Keratinocyte (primary cell): Measurements from ENCODE around the gene HDGFL2. TPM values are rescaled to one million over a fixed set of nuclear protein-coding genes. Genes with fewer than 3 reads are reported as not detected.

ENCODE experiments used
- DNase-seq: peaks from one replicate; pipeline ENCODE4 v3.0.0-alpha.2; 2011; ENCODE audit warnings: low read depth, missing footprints, low spot score
- FAIRE-seq: peaks from 2 replicates; lab custom pipeline; 2011; peaks lifted over from hg19 to GRCh38; lab: Jason Lieb, UNC
- H2AFZ ChIP-seq: 2 replicates; pipeline ENCODE4 v1.6.0; 2012; ENCODE audit warnings: low read length, control low read depth, inconsistent platforms; ENCODE audit not compliant: control insufficient read depth
- H3K27ac ChIP-seq: 2 replicates; pipeline ENCODE4 v1.5.1; 2011; ENCODE audit warnings: low read length; ENCODE audit not compliant: control insufficient read depth, insufficient read depth
- H3K27me3 ChIP-seq: 3 replicates; pipeline ENCODE4 v1.6.0; 2011; ENCODE audit warnings: low read length; ENCODE audit not compliant: control insufficient read depth, insufficient read depth; ENCODE audit errors: extremely low read depth
- H3K36me3 ChIP-seq, 2 experiments: 2 replicates in 1 of 2; 3 replicates in 1 of 2; pipeline ENCODE4 v1.5.1; 2011; ENCODE audit warnings: low read length in 2 of 2, mild to moderate bottlenecking in 1 of 2; ENCODE audit not compliant: control insufficient read depth in 2 of 2, insufficient read depth in 2 of 2; ENCODE audit errors: extremely low read depth in 1 of 2
- H3K4me1 ChIP-seq: 3 replicates; pipeline ENCODE4 v1.5.1; 2011; ENCODE audit warnings: low read length; ENCODE audit not compliant: control insufficient read depth, insufficient read depth; ENCODE audit errors: extremely low read depth
- H3K4me2 ChIP-seq: 3 replicates; pipeline ENCODE4 v1.6.0; 2011; ENCODE audit warnings: low read depth, low read length; ENCODE audit not compliant: control insufficient read depth, insufficient read depth; ENCODE audit errors: extremely low read depth
- H3K4me3 ChIP-seq, 3 experiments: fragments of 200-600 bp in 1 of 3; sonication (generic) in 1 of 3; 2 replicates in 2 of 3; 3 replicates in 1 of 3; pipeline ENCODE4 v1.5.1; 2011 to 2016; ENCODE audit warnings: low read length in 3 of 3, mild to moderate bottlenecking in 3 of 3, control low read depth in 2 of 3, inconsistent platforms in 1 of 3, low read depth in 1 of 3, mixed read lengths in 1 of 3, mixed run types in 1 of 3, moderate library complexity in 1 of 3; ENCODE audit not compliant: control insufficient read depth in 2 of 3, insufficient read depth in 2 of 3; ENCODE audit errors: extremely low read depth in 1 of 3
- H3K79me2 ChIP-seq: 2 replicates; pipeline ENCODE4 v1.6.0; 2012; ENCODE audit warnings: low read length; ENCODE audit not compliant: control insufficient read depth, insufficient read depth
- H3K9ac ChIP-seq: 3 replicates; pipeline ENCODE4 v1.6.0; 2011; ENCODE audit warnings: low read length; ENCODE audit not compliant: control insufficient read depth, insufficient read depth; ENCODE audit errors: extremely low read depth
- H3K9me1 ChIP-seq: 3 replicates; pipeline ENCODE4 v1.6.0; 2011; ENCODE audit warnings: low read length; ENCODE audit not compliant: control insufficient read depth, insufficient read depth; ENCODE audit errors: extremely low read depth
- H3K9me3 ChIP-seq: 2 replicates; pipeline ENCODE4 v1.5.1; 2012; ENCODE audit warnings: low read depth, low read length; ENCODE audit not compliant: control insufficient read depth
- H4K20me1 ChIP-seq: 3 replicates; pipeline ENCODE4 v1.6.0; 2011; ENCODE audit warnings: low read length; ENCODE audit not compliant: control insufficient read depth, insufficient read depth; ENCODE audit errors: extremely low read depth
- CTCF ChIP-seq, 3 experiments: IDR thresholded peaks in 1 of 3; conservative IDR thresholded peaks in 1 of 3; optimal IDR thresholded peaks in 1 of 3; 2 replicates in 2 of 3; 3 replicates in 1 of 3; pipeline versions ENCODE3 to v1.5.1; 2011; ENCODE audit warnings: low read length in 3 of 3, mild to moderate bottlenecking in 3 of 3, moderate library complexity in 2 of 3, control low read depth in 1 of 3, inconsistent platforms in 1 of 3; ENCODE audit not compliant: insufficient read depth in 2 of 3; ENCODE audit errors: extremely low read depth in 1 of 3
- EZH2 ChIP-seq: IDR thresholded peaks from one replicate; pipeline ENCODE4 v1.6.1; 2012; ENCODE audit warnings: inconsistent platforms, mild to moderate bottlenecking, low read length, moderate library complexity
- dilution Hi-C: fragments of 300-500 bp; cut with MboI; formaldehyde crosslinking; loops from one replicate; pipeline ENCODE4 v1.7.0; 2020; ENCODE audit warnings: low sequenced_read_pairs; ENCODE audit not compliant: extremely low pct_ligation_motif_present
- polyA plus RNA-seq, 5 experiments: library from polyadenylated mRNA; depleted of rRNA in 3 of 5; stranded (reverse) in 3 of 5; stranded (forward) in 1 of 5; unstranded in 1 of 5; fragments of >200 nt; gene quantifications; 1 replicate in 1 of 5; 2 replicates in 3 of 5; 3 replicates in 1 of 5; pipeline versions ENCODE4 v1.2.1 to v1.2.3, GENCODE V29; 2011 to 2012; ENCODE audit warnings: missing spikeins in 2 of 5, low read depth in 1 of 5, low replicate concordance in 1 of 5

Gene HDGFL2
- polyA plus RNA-seq, 1 donor (not counting 4 experiments of a cell fraction or from before 2014, with no cell fraction given), result 19.5 TPM

- H3K4me1 ChIP-seq, result peaks cover 8% of the 10 kb centered on the region
- H3K27me3 ChIP-seq, result no peaks in the 10 kb centered on the region
- FAIRE-seq (no peak), DNase-seq (no peak)
- H2AFZ ChIP-seq, result no peak overlapping the region
- peaks cover 2% of the 10 kb centered on the region for H3K9me1 ChIP-seq
- dilution Hi-C loops, result no loop called here
- H3K36me3 ChIP-seq, result peaks cover 13 to 15% of the 10 kb centered on the region in 2 experiments
- no peak overlapping the region for H3K9ac ChIP-seq
- no peaks in the 10 kb centered on the region for H4K20me1 ChIP-seq
- no peaks in the 10 kb centered on the region for H3K79me2 ChIP-seq
- H3K4me3 ChIP-seq, result no peak overlapping the region
- no peak for TF ChIP-seq EZH2
- TF ChIP-seq CTCF (optimal IDR thresholded peaks at IDR 0.05 in 1 of 3, IDR thresholded peaks at IDR 0.05 in 1 of 3, conservative IDR thresholded peaks at IDR 0.05 in 1 of 3; ENCODE audit: extremely low read depth in 1 of 3, insufficient read depth in 2 of 3, low read length in 3 of 3), result no peak
- H3K4me2 ChIP-seq, result no peak overlapping the region
- no peaks in the 10 kb centered on the region for H3K9me3 ChIP-seq
- H3K27ac ChIP-seq, result no peak overlapping the region
These were observed 32.9 kb downstream of the HDGFL2 start for GRCh38 chr19:4504891-4505569.

GRCh38 chr19:4505570-4506448, 33.7 kb downstream of the HDGFL2 start:
- TF ChIP-seq EZH2, result no peak
- no peak for TF ChIP-seq CTCF (optimal IDR thresholded peaks at IDR 0.05 in 1 of 3, IDR thresholded peaks at IDR 0.05 in 1 of 3, conservative IDR thresholded peaks at IDR 0.05 in 1 of 3; ENCODE audit: extremely low read depth in 1 of 3, insufficient read depth in 2 of 3, low read length in 3 of 3)
- FAIRE-seq (no peak), DNase-seq (no peak)
- no peaks in the 10 kb centered on the region for H4K20me1 ChIP-seq
- no peak overlapping the region for H3K27ac ChIP-seq
- peaks cover 8% of the 10 kb centered on the region for H3K4me1 ChIP-seq
- dilution Hi-C loops, result no loop called here
- H3K9me3 ChIP-seq, result no peaks in the 10 kb centered on the region
- H3K36me3 ChIP-seq, result peaks cover 13 to 15% of the 10 kb centered on the region in 2 experiments
- no peaks in the 10 kb centered on the region for H3K79me2 ChIP-seq
- no peak overlapping the region for H3K4me2 ChIP-seq
- H3K4me3 ChIP-seq, result no peak overlapping the region
- peaks cover 2% of the 10 kb centered on the region for H3K9me1 ChIP-seq
- H2AFZ ChIP-seq, result no peak overlapping the region
- no peak overlapping the region for H3K9ac ChIP-seq
- H3K27me3 ChIP-seq, result no peaks in the 10 kb centered on the region
